GM18520 (cell line): Measurements from ENCODE around the gene MYMX.

Experiments
- ATAC-seq: cut with Tn5 transposase; IDR thresholded peaks from one replicate; pipeline ENCODE4 v1.9.1; 2021; ENCODE audit not compliant: unreplicated experiment

Gene MYMX

GRCh38 chr6:44262467-44263353 is 46.0 kb downstream of the MYMX start:
- no peak for ATAC-seq

GRCh38 chr6:44263354-44264100 is 46.8 kb downstream of the MYMX start:
- ATAC-seq = no peak

- no peak for ATAC-seq
These were observed 47.7 kb downstream of the MYMX start for GRCh38 chr6:44264154-44265006.

- ATAC-seq = peak; percentile 37
These were observed 48.4 kb downstream of the MYMX start, which contains the start of gene NFKBIE for GRCh38 chr6:44265007-44265721. NFKBIE (minus strand) TSS chr6:44265551; CDS start chr6:44265346, 205 bp downstream.

GRCh38 chr6:44265722-44266233 is 49.1 kb downstream of the MYMX start:
- ATAC-seq = no peak

GRCh38 chr6:44266347-44266746 is 49.6 kb downstream of the MYMX start:
- no peak for ATAC-seq

- no peak for ATAC-seq
These were observed 50.5 kb downstream of the MYMX start for GRCh38 chr6:44267252-44267651.
